DMS53 (cell line): ENCODE data around the gene CBLN3.
A peak's percentile ranks its signal among the peaks of the same experiment; 100 is the strongest.

ENCODE experiments used
- DNase-seq: peaks from one replicate; lab custom pipeline; 2025; lab: John Stamatoyannopoulos, UW

The CBLN3 gene

GRCh38 chr14:24379907-24380730, 49.3 kb downstream of the CBLN3 start:
- no peak for DNase-seq

- DNase-seq: no peak
Measured at GRCh38 chr14:24378981-24379906, 50.2 kb downstream of the CBLN3 start.

GRCh38 chr14:24378327-24378726, 51.1 kb downstream of the CBLN3 start:
- no peak for DNase-seq

- peak; percentile 66 for DNase-seq
Measured at GRCh38 chr14:24377657-24378056, 51.8 kb downstream of the CBLN3 start.

- DNase-seq: no peak
Measured at GRCh38 chr14:24377126-24377525, 52.3 kb downstream of the CBLN3 start.
